ENCODE results near the gene CACNB2.
"Not testable (repeated sequence)": the region's sequence is repeated elsewhere in the genome, so short reads cannot be mapped to it uniquely, and the experiment has no call there.

The CACNB2 gene

DNA sequence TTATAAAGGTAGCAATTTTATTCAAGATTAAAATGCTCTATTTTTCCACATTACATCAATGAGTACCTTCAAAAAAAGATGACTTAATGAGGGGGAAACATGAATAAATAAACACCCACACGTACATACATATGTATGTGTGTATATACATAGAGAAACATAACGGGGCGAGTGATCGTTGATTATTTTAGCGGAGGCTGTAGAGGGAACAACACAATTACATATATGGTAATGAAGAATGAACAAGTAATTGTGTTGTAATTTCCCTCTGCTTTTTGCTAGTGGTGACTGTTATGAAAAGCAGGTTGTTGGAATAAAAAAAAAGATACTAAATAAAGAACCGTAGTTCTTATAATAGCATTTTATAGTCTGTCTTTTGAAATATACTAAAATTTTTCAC lies 63.2 kb downstream of the CACNB2 start:
- Histone ChIP-seq H3K27me3 (ENCODE audit: control insufficient read depth, insufficient read depth, low read length) (no peaks in the 10 kb centered on the region), H3K4me3 (ENCODE audit: low read length) (no peak overlapping the region), H3K36me3 (ENCODE audit: control insufficient read depth, low read depth, low read length) (no peaks in the 10 kb centered on the region), H3K9me3 (ENCODE audit: control insufficient read depth, low read depth, low read length) (no peaks in the 10 kb centered on the region), H3K4me1 (ENCODE audit: control insufficient read depth, low read depth, low read length) (no peaks in the 10 kb centered on the region), H3K27ac (ENCODE audit: low read length) (no peak overlapping the region), H3K9ac (ENCODE audit: low read length) (no peak overlapping the region)

DNA sequence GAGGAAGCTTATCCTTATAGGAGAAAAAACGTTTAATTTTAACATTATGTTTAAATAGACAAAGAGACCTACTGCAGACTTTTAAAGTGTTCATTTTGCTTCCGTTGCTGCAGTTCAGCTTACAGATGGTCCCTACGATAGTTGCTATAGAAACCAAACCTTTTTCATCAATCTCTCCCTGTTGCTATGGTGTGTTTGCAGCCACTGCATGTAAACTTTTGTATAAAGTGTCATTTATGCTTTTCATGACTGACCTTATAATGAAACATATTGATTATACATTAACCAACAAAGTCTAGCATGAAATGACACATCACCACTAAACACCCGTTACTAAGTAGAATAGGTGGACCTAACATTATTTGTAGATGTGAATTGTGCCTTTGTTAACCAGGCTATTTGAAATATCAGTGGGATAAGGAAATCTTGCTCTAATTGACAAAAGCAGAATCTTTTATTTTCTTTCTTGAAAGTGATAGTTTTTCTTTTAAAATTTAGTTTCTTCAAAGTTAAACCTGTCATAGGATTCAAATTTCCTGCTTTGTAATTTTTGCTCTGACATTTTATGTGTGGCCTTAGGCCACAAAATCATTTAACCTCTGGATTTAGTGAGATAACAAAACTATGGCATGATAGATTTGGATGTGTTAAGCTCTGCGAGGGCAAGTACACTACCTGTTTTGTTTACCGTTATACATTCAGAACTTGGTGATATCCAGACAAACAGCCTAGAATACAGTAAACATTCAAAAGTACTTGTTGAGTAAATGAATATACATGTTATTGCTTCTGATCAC lies 64.0 kb downstream of the CACNB2 start:
- Histone ChIP-seq H3K9me3 (ENCODE audit: control insufficient read depth, low read depth, low read length) (no peaks in the 10 kb centered on the region), H3K9ac (ENCODE audit: low read length) (no peak overlapping the region), H3K4me3 (ENCODE audit: low read length) (no peak overlapping the region), H3K4me1 (ENCODE audit: control insufficient read depth, low read depth, low read length) (no peaks in the 10 kb centered on the region), H3K27me3 (ENCODE audit: control insufficient read depth, insufficient read depth, low read length) (no peaks in the 10 kb centered on the region), H3K36me3 (ENCODE audit: control insufficient read depth, low read depth, low read length) (no peaks in the 10 kb centered on the region), H3K27ac (ENCODE audit: low read length) (no peak overlapping the region)

DNA sequence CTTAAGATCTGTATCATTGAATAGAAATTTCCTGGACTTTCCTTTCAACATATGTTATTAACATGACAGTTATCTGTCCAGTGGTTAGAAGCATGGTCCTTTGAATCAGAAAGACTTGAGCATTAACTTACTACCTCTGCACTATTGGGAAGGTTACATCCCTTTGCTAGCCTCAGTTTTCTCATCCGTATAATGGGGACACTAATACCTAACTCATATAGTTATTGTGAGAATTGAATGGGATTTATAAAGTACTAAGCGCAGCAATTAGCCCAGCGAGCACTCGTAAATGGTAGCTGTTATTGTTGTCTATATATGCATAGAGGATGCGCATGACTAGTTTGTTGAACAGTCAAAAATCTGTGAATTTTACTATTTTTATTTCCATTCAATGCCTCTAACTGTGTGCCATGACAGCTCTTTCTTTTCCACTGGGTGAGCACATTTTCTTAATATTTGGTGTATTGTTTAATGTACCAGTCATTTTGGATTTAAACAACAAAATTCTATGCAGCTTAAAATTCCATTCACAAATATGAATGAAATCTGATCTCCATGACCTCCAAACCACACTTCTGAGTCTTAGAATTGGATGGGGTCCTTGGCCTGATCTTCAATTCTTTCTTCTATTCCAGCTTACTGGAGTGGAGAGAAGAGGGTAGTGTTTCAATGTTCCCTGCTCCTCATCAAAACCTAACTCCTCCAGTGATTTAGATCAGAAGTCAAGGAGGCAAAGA lies 65.0 kb downstream of the CACNB2 start:
- Histone ChIP-seq H3K9ac (ENCODE audit: low read length) (no peak overlapping the region), H3K36me3 (ENCODE audit: control insufficient read depth, low read depth, low read length) (no peaks in the 10 kb centered on the region)

DNA sequence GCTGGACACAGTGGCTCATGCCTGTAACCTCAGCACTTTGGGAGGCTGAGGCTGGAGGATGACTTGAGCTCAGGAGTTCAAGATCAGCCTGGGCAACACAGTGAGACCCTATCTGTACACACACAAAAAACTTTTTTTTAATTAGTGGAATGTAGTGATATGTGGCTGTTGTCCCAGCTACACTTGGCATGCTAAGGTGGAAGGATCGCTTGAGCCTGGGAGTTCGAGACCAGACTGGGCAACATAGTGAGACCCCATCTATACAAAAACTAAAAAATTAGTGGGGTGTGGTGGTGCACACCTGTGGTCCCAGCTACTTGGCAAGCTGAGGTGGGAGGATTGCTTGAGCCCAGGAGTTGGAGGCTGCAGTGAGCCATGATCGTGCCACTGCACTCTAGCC lies 68.0 kb downstream of the CACNB2 start:
- H3K9ac ChIP-seq (ENCODE audit: low read length); H3K27ac ChIP-seq (ENCODE audit: low read length); H3K4me3 ChIP-seq (ENCODE audit: low read length); H3K27me3 ChIP-seq (ENCODE audit: control insufficient read depth, insufficient read depth, low read length); H3K4me1 ChIP-seq (ENCODE audit: control insufficient read depth, low read depth, low read length); H3K9me3 ChIP-seq (ENCODE audit: control insufficient read depth, low read depth, low read length); H3K36me3 ChIP-seq (ENCODE audit: control insufficient read depth, low read depth, low read length): not testable (repeated sequence)

More for the DNA sequence above, 65.0 kb downstream of the CACNB2 start:
- no peaks in the 10 kb centered on the region for H3K4me1 ChIP-seq (ENCODE audit: control insufficient read depth, low read depth, low read length)
- no peak overlapping the region for H3K27ac ChIP-seq (ENCODE audit: low read length)
- H3K27me3 ChIP-seq (ENCODE audit: control insufficient read depth, insufficient read depth, low read length), result no peaks in the 10 kb centered on the region
- no peaks in the 10 kb centered on the region for H3K9me3 ChIP-seq (ENCODE audit: control insufficient read depth, low read depth, low read length)
- H3K4me3 ChIP-seq (ENCODE audit: low read length), result no peak overlapping the region

DNA sequence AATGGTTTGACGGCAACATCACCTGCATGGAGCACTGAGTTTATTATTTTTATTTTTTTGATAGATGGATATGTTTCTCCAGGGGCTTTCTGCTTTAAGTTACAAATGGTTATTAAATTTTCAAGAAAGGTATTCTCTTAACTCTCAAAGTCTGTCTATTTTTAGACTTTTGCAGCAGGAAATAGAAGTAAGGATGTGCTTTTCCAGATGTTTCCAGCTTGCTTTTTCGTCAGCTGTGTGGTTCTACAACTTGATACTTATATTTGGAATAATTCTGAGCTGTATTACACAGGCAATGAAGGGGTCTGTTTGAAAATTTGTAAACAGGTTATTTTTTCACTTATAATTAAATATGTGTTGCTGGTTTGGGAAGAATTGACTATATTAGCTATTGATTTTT lies 69.0 kb downstream of the CACNB2 start:
- H3K36me3 ChIP-seq (ENCODE audit: control insufficient read depth, low read depth, low read length), result no peaks in the 10 kb centered on the region
- H3K4me1 ChIP-seq (ENCODE audit: control insufficient read depth, low read depth, low read length), result no peaks in the 10 kb centered on the region
- no peak overlapping the region for H3K9ac ChIP-seq (ENCODE audit: low read length)
- no peaks in the 10 kb centered on the region for H3K27me3 ChIP-seq (ENCODE audit: control insufficient read depth, insufficient read depth, low read length)
- no peaks in the 10 kb centered on the region for H3K9me3 ChIP-seq (ENCODE audit: control insufficient read depth, low read depth, low read length)
- H3K4me3 ChIP-seq (ENCODE audit: low read length), result no peak overlapping the region
- H3K27ac ChIP-seq (ENCODE audit: low read length), result no peak overlapping the region

DNA sequence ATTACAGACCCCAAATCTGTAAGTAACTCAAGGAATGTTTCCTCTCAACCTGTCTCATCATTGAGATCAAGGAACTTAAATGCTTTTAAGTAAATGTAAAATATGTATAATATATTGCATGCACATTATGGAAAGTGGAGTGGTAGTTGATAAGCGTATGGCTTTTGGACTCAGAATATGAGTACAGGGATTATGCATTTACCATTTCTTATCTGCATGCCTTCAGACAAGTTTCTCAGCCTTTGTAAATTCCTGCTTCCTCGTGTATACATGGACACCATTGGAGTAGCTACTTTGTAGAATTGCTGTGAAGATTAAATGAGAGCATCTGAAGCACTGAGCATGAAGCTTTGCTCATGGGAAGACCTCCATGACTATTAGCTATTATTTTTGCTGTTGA lies 70.5 kb downstream of the CACNB2 start:
- Histone ChIP-seq H3K4me3 (ENCODE audit: low read length) (no peak overlapping the region), H3K9me3 (ENCODE audit: control insufficient read depth, low read depth, low read length) (no peaks in the 10 kb centered on the region), H3K36me3 (ENCODE audit: control insufficient read depth, low read depth, low read length) (no peaks in the 10 kb centered on the region), H3K4me1 (ENCODE audit: control insufficient read depth, low read depth, low read length) (no peaks in the 10 kb centered on the region), H3K27ac (ENCODE audit: low read length) (no peak overlapping the region), H3K9ac (ENCODE audit: low read length) (no peak overlapping the region), H3K27me3 (ENCODE audit: control insufficient read depth, insufficient read depth, low read length) (no peaks in the 10 kb centered on the region)

DNA sequence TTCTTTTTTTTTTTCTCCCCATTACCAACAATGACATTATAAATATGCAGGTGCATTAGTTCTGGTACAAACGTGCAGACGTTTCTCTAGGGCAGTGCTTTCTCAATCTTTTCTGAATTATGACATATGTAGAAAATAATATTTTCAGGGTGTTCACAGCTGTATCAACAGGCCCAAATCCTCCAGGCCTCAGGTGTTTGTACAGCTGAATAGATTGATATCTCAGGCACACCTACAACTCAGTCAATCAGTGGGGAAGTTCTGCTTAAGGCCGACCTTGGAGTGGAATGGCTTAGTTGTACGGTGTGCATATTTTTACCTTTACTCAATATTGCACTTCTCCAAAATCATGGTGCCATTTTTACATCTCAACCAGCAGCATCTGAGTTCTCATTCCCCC lies 71.6 kb downstream of the CACNB2 start:
- no peak overlapping the region for H3K27ac ChIP-seq (ENCODE audit: low read length)
- H3K4me3 ChIP-seq (ENCODE audit: low read length), result no peak overlapping the region
- no peaks in the 10 kb centered on the region for H3K4me1 ChIP-seq (ENCODE audit: control insufficient read depth, low read depth, low read length)
- H3K36me3 ChIP-seq (ENCODE audit: control insufficient read depth, low read depth, low read length), result no peaks in the 10 kb centered on the region
- H3K9ac ChIP-seq (ENCODE audit: low read length), result no peak overlapping the region
- no peaks in the 10 kb centered on the region for H3K27me3 ChIP-seq (ENCODE audit: control insufficient read depth, insufficient read depth, low read length)
- no peaks in the 10 kb centered on the region for H3K9me3 ChIP-seq (ENCODE audit: control insufficient read depth, low read depth, low read length)

DNA sequence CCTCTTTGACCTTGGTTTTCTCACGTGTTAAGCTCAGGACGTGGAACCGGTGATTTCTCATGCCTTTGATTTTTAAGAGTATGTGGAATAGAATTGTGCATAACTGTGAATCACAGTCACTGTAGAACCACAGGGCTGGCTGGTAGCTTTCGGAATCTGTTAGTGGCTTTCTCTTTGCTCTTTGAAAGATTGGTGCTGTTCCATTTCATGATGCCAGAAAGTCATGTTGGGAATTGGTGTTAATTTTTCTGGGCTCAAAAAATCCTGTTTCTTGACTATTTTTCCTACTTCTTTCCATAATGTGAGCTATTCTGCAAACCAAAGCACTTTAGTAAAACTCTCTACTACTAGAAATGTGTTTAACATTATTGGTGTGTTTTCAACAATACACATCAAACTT lies 73.0 kb downstream of the CACNB2 start:
- Histone ChIP-seq H3K4me3 (ENCODE audit: low read length) (no peak overlapping the region), H3K4me1 (ENCODE audit: control insufficient read depth, low read depth, low read length) (no peaks in the 10 kb centered on the region), H3K36me3 (ENCODE audit: control insufficient read depth, low read depth, low read length) (no peaks in the 10 kb centered on the region), H3K27me3 (ENCODE audit: control insufficient read depth, insufficient read depth, low read length) (no peaks in the 10 kb centered on the region), H3K9me3 (ENCODE audit: control insufficient read depth, low read depth, low read length) (no peaks in the 10 kb centered on the region), H3K9ac (ENCODE audit: low read length) (no peak overlapping the region), H3K27ac (ENCODE audit: low read length) (no peak overlapping the region)

DNA sequence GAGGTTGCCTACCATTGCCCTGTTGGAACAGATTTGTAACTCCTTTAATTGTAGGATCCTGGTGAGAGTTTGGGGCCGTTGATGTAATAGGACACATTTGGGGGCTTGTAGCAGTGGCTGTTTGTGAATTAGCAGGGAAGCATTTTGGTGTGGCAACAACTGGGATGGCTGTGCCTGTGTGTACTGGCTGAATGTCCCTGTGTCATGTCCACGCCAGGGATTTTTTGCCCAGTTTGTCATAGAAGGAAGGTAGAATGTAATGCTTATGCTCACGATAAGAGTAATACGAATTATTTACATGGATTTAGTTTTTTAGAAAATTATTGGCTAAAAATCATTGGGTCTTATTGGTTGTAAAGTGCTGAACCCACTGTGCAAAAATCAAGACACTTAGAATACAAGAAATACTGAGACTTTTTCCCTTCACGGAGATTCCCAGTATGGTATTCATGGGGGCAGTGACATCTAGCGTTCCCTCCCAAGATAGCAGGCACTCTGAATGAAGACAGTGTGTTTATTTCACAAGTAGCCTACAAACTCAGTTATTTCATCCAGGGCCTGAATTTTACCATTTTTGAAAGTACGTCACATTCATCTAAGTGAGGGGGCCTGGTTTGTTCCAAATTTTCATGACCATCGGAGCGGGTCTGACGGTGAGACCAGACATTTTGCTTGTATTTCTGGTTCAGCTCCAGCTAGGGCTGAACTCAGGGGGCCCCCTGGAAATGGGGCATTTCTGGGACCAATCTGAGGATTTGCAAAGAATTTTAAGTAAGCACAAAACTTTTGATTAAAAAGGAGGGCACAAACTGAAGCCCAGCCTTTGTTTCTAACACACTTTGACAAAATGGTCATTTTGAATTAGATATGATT lies 74.7 kb downstream of the CACNB2 start:
- Histone ChIP-seq H3K9ac (ENCODE audit: low read length) (no peak overlapping the region), H3K36me3 (ENCODE audit: control insufficient read depth, low read depth, low read length) (no peaks in the 10 kb centered on the region), H3K9me3 (ENCODE audit: control insufficient read depth, low read depth, low read length) (no peaks in the 10 kb centered on the region), H3K4me3 (ENCODE audit: low read length) (no peak overlapping the region), H3K27ac (ENCODE audit: low read length) (no peak overlapping the region), H3K27me3 (ENCODE audit: control insufficient read depth, insufficient read depth, low read length) (no peaks in the 10 kb centered on the region), H3K4me1 (ENCODE audit: control insufficient read depth, low read depth, low read length) (no peaks in the 10 kb centered on the region)

DNA sequence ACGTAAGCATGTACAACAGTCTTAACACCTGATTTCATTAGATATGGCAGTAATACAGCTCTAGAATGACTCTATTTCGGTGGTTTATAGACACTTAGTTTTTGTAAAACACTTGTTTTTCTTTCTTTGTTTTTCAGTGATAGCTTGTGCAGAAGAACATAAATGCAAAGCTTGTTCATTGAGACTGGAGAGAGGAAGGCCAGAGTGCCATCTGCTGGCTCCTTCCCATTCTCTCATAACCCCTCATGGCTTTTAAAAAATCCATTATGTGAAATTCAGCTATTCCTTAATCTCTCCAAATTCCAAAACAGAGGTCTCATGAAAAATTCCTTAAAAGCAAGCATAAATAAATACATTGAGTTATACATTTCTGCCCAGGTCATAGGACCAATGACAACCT lies 76.3 kb downstream of the CACNB2 start:
- H3K27me3 ChIP-seq (ENCODE audit: control insufficient read depth, insufficient read depth, low read length), result no peaks in the 10 kb centered on the region
- H3K9ac ChIP-seq (ENCODE audit: low read length), result no peak overlapping the region
- H3K36me3 ChIP-seq (ENCODE audit: control insufficient read depth, low read depth, low read length), result no peaks in the 10 kb centered on the region
- H3K27ac ChIP-seq (ENCODE audit: low read length), result no peak overlapping the region
- no peaks in the 10 kb centered on the region for H3K4me1 ChIP-seq (ENCODE audit: control insufficient read depth, low read depth, low read length)
- H3K4me3 ChIP-seq (ENCODE audit: low read length), result no peak overlapping the region
- H3K9me3 ChIP-seq (ENCODE audit: control insufficient read depth, low read depth, low read length), result no peaks in the 10 kb centered on the region

DNA sequence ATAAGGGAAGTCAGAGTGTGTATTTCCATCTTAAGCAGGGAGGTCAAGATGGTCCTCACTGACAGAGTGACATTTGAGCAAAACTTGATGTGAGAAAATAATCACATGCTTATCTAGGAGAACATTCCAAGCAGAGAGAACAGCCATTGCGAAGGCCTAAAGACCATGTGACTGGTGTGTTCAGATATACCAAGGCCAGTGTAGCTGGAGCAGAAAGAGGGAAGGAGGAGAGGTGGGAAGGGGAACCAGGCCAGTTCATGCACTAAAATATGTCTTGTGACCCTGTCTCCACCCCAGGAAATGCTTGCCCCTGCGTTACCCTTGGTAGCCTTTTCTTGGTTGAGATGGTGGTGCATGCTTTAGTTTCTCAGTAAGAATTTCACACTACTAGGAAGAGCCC lies 77.4 kb downstream of the CACNB2 start:
- no peaks in the 10 kb centered on the region for H3K27me3 ChIP-seq (ENCODE audit: control insufficient read depth, insufficient read depth, low read length)
- H3K4me3 ChIP-seq (ENCODE audit: low read length), result no peak overlapping the region
- no peaks in the 10 kb centered on the region for H3K36me3 ChIP-seq (ENCODE audit: control insufficient read depth, low read depth, low read length)
- peaks cover 2% of the 10 kb centered on the region for H3K4me1 ChIP-seq (ENCODE audit: control insufficient read depth, low read depth, low read length)
- no peaks in the 10 kb centered on the region for H3K9me3 ChIP-seq (ENCODE audit: control insufficient read depth, low read depth, low read length)
- no peak overlapping the region for H3K9ac ChIP-seq (ENCODE audit: low read length)
- H3K27ac ChIP-seq (ENCODE audit: low read length), result no peak overlapping the region
